Lower lobe of right lung (tissue), 2 donors: ENCODE measurements around the gene CIC. TPM values are rescaled to one million over a fixed set of nuclear protein-coding genes. Genes with fewer than 3 reads are reported as not detected.

Source experiments
- ATAC-seq, 2 donors: fragments of 200-7000 bp; cut with Tn5 transposase; one replicate each; pipeline ENCODE4 v1.9.1; 2020 to 2022; ENCODE audit warnings: mild to moderate bottlenecking in 2 of 2, moderate library complexity in 2 of 2
- DNase-seq: peaks from one replicate; pipeline ENCODE4 v3.0.0-alpha.2; 2020
- H3K27ac ChIP-seq: fragments of 200-600 bp; one replicate; pipeline ENCODE4 v1.8.0; 2022
- H3K27me3 ChIP-seq: fragments of 200-600 bp; one replicate; pipeline ENCODE4 v1.8.0; 2022; ENCODE audit warnings: low read depth
- H3K36me3 ChIP-seq: fragments of 200-600 bp; one replicate; pipeline ENCODE4 v1.8.0; 2022; ENCODE audit warnings: mild to moderate bottlenecking
- H3K4me1 ChIP-seq: fragments of 200-600 bp; one replicate; pipeline ENCODE4 v1.8.0; 2022
- H3K4me3 ChIP-seq: fragments of 200-600 bp; one replicate; pipeline ENCODE4 v1.8.0; 2022; ENCODE audit warnings: mild to moderate bottlenecking
- H3K9me3 ChIP-seq: fragments of 200-600 bp; one replicate; pipeline ENCODE4 v1.8.0; 2022
- intact Hi-C: fragments of 100-400 bp; cut with DNase I; formaldehyde crosslinking; loops from one replicate; pipeline ENCODE4 v1.11.0; 2022
- total RNA-seq: library from RNA; stranded (reverse); fragmentation: NEBNext Ultra II Directional; extraction: Animal tissue kit (Norgen Biotek cat#: 25700); gene quantifications from one replicate; pipeline ENCODE4 v1.2.1, GENCODE V29; 2021
- TF ChIP-seq, protein P1 (sequence below): fragments of 200-600 bp; IDR thresholded peaks from one replicate; pipeline ENCODE4 v1.8.0; 2022; ENCODE audit warnings: antibody characterized with exemption, mild to moderate bottlenecking
- donor health status: DM: no; HTN: yes; CAD: no; lungs with severe emphysema.

Gene CIC
- total RNA-seq, 1 donor from 2014 or later = 67.9 TPM

- Histone ChIP-seq H3K4me1 (no peaks in the 10 kb centered on the region), H3K27ac (no peak overlapping the region), H3K27me3 (no peaks in the 10 kb centered on the region), H3K9me3 (no peaks in the 10 kb centered on the region), H3K36me3 (peaks cover 58% of the 10 kb centered on the region), H3K4me3 (no peak overlapping the region)
- TF ChIP-seq, protein P1, sequence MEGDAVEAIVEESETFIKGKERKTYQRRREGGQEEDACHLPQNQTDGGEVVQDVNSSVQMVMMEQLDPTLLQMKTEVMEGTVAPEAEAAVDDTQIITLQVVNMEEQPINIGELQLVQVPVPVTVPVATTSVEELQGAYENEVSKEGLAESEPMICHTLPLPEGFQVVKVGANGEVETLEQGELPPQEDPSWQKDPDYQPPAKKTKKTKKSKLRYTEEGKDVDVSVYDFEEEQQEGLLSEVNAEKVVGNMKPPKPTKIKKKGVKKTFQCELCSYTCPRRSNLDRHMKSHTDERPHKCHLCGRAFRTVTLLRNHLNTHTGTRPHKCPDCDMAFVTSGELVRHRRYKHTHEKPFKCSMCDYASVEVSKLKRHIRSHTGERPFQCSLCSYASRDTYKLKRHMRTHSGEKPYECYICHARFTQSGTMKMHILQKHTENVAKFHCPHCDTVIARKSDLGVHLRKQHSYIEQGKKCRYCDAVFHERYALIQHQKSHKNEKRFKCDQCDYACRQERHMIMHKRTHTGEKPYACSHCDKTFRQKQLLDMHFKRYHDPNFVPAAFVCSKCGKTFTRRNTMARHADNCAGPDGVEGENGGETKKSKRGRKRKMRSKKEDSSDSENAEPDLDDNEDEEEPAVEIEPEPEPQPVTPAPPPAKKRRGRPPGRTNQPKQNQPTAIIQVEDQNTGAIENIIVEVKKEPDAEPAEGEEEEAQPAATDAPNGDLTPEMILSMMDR = no peak
- intact Hi-C loops = no loop called here
- DNase-seq = no peak
- no peak for ATAC-seq
Observed at GRCh38 chr19:42294471-42295137, 25.6 kb downstream of the CIC start.

GRCh38 chr19:42295342-42295741 is 26.3 kb downstream of the CIC start:
- DNase-seq (no peak), ATAC-seq (no peak)
- Histone ChIP-seq H3K27me3 (no peaks in the 10 kb centered on the region), H3K4me3 (no peak overlapping the region), H3K36me3 (peaks cover 51% of the 10 kb centered on the region), H3K27ac (no peak overlapping the region), H3K9me3 (no peaks in the 10 kb centered on the region), H3K4me1 (no peaks in the 10 kb centered on the region)
- intact Hi-C loops = no loop called here
- TF ChIP-seq, protein P1 = no peak

DNA sequence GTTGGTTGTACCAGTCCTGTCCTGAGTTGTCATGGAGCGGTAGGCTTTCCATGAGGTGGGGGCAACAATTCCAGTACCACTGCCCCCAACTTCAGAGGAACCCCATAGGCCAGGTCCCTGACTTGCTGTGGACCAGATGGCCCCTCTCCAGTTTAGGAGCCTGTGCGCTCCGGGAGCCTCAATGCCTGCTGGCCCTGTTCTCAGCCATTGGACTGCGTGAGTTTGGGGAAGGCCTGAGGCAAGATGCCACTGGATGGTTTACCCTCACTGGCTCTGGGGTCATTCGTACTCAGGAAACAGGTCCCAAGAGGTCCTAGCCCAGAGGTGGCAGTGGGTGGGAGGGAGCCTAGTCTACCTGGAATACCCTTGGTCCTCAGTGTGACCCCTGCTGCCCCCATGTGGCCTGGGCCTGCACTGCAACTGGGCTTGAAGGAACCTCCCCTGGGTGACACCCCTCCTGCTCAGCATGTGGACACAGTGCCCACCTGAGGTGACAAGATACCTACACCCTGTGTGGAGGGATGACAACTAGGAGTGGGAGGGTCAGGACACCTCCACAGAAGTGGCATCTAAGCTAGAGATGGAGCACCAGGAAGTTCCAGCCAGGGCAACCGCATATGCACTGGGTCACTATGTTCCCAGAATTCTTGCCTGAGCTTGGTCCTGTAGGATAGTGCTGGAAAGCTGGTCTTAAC is 26.9 kb downstream of the CIC start:
- Histone ChIP-seq H3K9me3 (no peaks in the 10 kb centered on the region), H3K36me3 (peaks cover 44% of the 10 kb centered on the region), H3K27ac (no peak overlapping the region), H3K4me1 (no peaks in the 10 kb centered on the region), H3K27me3 (no peaks in the 10 kb centered on the region), H3K4me3 (no peak overlapping the region)
- DNase-seq (peak; percentile 86), ATAC-seq (peak; percentile 87)
- intact Hi-C loops = no loop called here
- TF ChIP-seq, protein P1 = peak; percentile 97

DNA sequence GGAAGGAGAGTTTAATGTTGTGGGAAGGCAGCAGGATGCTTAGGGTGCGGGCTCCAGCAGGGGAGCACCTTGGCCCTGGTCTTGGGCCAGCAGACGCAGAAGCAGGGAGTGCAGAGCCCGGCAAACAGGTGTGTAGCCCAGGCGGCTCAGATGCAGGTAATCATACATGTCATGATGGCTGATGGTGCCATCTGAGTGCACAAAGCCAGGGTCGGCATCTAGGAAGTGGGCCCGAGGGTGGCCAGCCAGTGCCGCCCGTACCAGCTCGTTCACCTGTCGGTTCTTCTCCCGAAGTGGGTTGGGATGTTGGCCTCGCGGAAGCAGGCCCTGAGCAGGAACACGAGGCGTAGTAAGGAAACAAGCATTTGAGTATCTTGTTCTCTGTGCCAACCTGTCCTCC is 28.0 kb downstream of the CIC start:
- H3K36me3 ChIP-seq = peaks cover 34% of the 10 kb centered on the region
- H3K4me3 ChIP-seq = no peak overlapping the region
- TF ChIP-seq, protein P1 = no peak
- no peaks in the 10 kb centered on the region for H3K9me3 ChIP-seq
- H3K4me1 ChIP-seq = peaks cover 8% of the 10 kb centered on the region
- DNase-seq = no peak
- no peak overlapping the region for H3K27ac ChIP-seq
- intact Hi-C loops = no loop called here
- no peaks in the 10 kb centered on the region for H3K27me3 ChIP-seq
- no peak for ATAC-seq

DNA sequence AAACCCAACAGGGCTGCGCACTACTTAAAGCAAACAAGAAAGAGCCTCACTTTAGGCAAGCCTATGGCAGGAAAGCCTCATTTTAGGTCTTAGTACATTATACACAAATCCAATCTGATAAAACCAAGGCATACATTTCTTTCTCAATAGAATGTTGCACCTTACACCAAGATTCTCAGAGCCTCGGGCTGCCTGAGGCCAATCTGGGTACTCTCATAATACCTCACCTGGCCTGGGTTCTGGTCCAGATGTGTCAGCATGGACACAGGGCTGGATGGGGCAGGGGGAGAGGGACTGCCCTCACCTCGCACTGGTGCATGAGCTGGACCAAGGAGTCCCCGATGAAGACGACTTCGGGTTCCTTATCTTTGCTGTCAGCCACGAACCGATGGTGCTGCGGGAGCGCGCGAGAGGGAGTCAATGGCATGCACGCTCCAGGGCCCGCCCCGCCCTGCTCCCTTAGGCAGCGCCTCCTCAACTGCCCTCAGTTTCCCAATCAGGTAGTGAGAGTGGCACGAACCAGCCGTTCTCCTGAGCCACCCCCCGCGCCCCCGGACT is 32.7 kb downstream of the CIC start, which contains the start of gene PRR19:
Gene PRR19, plus strand, starts transcription at position 487 of the 558 bp plus-strand sequence. CDS start 7,453 bp downstream, outside the sequence.
- Histone ChIP-seq H3K9me3 (no peaks in the 10 kb centered on the region), H3K4me1 (peaks cover 14% of the 10 kb centered on the region), H3K27ac (peak within 1 kb of the TSS; percentile 9), H3K4me3 (peak within 1 kb of the TSS; percentile 65), H3K27me3 (no peaks in the 10 kb centered on the region), H3K36me3 (no peaks in the 10 kb centered on the region)
- DNase-seq (no peak), ATAC-seq (peak; percentile 41 to 43)
- TF ChIP-seq, protein P1 = no peak
- intact Hi-C loops = no loop called here
